ENCODE results near the gene BTBD19.

- TF ChIP-seq MAX (IDR thresholded peaks at IDR 0.05; ENCODE audit: low read depth) (no peak), YY1 (IDR thresholded peaks at IDR 0.05; ENCODE audit: low read depth) (no peak), TCF12 (IDR thresholded peaks at IDR 0.05) (no peak), EP300 (IDR thresholded peaks at IDR 0.05; ENCODE audit: borderline replicate concordance in 1 of 2, low read depth in 1 of 2, low read length in 1 of 2) (no peak)
- TF ChIP-seq, protein P1, sequence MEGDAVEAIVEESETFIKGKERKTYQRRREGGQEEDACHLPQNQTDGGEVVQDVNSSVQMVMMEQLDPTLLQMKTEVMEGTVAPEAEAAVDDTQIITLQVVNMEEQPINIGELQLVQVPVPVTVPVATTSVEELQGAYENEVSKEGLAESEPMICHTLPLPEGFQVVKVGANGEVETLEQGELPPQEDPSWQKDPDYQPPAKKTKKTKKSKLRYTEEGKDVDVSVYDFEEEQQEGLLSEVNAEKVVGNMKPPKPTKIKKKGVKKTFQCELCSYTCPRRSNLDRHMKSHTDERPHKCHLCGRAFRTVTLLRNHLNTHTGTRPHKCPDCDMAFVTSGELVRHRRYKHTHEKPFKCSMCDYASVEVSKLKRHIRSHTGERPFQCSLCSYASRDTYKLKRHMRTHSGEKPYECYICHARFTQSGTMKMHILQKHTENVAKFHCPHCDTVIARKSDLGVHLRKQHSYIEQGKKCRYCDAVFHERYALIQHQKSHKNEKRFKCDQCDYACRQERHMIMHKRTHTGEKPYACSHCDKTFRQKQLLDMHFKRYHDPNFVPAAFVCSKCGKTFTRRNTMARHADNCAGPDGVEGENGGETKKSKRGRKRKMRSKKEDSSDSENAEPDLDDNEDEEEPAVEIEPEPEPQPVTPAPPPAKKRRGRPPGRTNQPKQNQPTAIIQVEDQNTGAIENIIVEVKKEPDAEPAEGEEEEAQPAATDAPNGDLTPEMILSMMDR (IDR thresholded peaks at IDR 0.05): no peak
Observed at GRCh38 chr1:44830900-44831304, 22.6 kb downstream of the BTBD19 start.

Data from SK-N-SH (cell line).